ENCODE measurements around the gene CACNB2. TPM values are rescaled to one million over a fixed set of nuclear protein-coding genes. Genes with fewer than 3 reads are reported as not detected.
A peak's percentile ranks its signal among the peaks of the same experiment; 100 is the strongest.

Gene CACNB2
- total RNA-seq, 6 experiments from 2014 or later, result not detected

DNA sequence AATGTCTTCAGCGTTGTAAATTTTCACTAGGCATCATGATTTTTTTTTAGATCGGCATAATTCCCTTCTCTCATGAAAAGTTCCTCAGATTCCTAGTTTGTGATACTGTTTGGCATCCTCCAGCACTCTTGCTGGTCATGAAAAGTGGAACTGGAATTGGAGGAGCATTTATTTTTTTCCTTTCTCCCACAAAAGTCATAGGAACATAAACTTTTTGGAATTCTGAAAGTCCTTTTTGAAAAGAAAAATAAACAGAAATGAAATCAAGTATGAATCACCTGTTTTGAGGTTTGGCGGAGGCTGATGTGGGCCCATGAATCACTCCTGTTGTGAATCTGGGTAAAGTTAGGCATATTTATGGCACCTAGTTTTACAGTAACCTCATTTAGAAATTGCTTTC is 17.7 kb downstream of the CACNB2 start:
- H3K9me3 Mint-ChIP-seq, result no peaks in the 10 kb centered on the region
- TF ChIP-seq, protein P1, sequence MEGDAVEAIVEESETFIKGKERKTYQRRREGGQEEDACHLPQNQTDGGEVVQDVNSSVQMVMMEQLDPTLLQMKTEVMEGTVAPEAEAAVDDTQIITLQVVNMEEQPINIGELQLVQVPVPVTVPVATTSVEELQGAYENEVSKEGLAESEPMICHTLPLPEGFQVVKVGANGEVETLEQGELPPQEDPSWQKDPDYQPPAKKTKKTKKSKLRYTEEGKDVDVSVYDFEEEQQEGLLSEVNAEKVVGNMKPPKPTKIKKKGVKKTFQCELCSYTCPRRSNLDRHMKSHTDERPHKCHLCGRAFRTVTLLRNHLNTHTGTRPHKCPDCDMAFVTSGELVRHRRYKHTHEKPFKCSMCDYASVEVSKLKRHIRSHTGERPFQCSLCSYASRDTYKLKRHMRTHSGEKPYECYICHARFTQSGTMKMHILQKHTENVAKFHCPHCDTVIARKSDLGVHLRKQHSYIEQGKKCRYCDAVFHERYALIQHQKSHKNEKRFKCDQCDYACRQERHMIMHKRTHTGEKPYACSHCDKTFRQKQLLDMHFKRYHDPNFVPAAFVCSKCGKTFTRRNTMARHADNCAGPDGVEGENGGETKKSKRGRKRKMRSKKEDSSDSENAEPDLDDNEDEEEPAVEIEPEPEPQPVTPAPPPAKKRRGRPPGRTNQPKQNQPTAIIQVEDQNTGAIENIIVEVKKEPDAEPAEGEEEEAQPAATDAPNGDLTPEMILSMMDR (IDR thresholded peaks at IDR 0.05), result no peak
- no peak overlapping the region for H3K27ac Mint-ChIP-seq
- peaks cover 23% of the 10 kb centered on the region for H3K4me1 Mint-ChIP-seq (ENCODE audit: low read depth)
- no peak for DNase-seq
- H3K4me3 Mint-ChIP-seq, result no peak overlapping the region; the same call in 1 of the 2 replicates
- H3K27me3 Mint-ChIP-seq (ENCODE audit: insufficient read depth), result peaks cover 3% of the 10 kb centered on the region
- no peaks in the 10 kb centered on the region for H3K36me3 Mint-ChIP-seq (ENCODE audit: low read depth)

DNA sequence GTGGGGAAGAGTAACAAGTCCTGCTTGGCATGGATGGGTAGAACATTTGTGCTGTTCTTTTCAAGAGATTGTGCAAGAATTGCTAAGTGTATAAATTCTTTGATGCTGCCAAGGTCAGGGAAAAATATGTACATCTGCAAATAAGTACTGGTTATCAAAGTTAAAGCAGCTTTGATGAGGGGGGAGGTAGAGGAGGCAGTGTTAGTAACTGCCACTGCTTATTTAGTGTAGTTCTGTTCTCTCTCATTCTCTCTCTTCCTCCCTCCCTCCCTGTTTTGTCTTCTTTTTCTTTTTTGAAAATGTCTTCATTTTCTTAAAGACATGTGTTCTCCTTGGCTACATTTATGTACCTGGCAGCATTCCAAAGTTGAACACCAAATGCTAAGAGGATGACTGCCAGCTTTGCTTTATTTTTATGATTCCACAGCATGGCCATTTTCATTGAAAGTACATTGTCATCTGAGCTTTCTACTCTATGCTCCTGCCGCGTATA is 18.6 kb downstream of the CACNB2 start:
- Mint-ChIP-seq H3K27ac (no peak overlapping the region), H3K4me3 (peak overlapping the region; percentile 44; the same call in 1 of the 2 replicates), H3K36me3 (ENCODE audit: low read depth) (no peaks in the 10 kb centered on the region), H3K4me1 (ENCODE audit: low read depth) (peaks cover 23% of the 10 kb centered on the region), H3K9me3 (no peaks in the 10 kb centered on the region), H3K27me3 (ENCODE audit: insufficient read depth) (peaks cover 5% of the 10 kb centered on the region)
- TF ChIP-seq, protein P1 (IDR thresholded peaks at IDR 0.05), result no peak
- no peak for DNase-seq

DNA sequence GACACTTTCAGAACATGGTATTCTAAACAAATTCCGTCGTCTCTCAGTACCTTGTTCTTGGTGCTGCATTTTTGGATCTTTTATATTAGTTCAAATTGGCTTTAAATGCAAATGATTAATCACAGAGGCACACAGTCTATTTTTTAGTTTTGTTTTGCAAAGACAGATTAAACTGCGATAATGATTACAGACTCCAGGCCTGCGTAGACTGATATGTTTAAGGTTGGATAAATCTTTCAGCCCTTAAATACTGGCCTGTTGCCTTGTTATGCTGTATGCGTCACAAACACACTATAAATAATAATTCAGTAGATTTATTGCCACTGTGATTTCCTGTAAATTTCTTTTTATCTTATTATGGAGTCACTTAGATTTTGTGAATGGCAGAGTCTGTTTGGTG is 19.3 kb downstream of the CACNB2 start:
- Mint-ChIP-seq H3K27ac (no peak overlapping the region), H3K4me1 (ENCODE audit: low read depth) (peaks cover 27% of the 10 kb centered on the region), H3K27me3 (ENCODE audit: insufficient read depth) (peaks cover 5% of the 10 kb centered on the region), H3K4me3 (peak overlapping the region; percentile 44; the same call in 1 of the 2 replicates), H3K36me3 (ENCODE audit: low read depth) (no peaks in the 10 kb centered on the region), H3K9me3 (no peaks in the 10 kb centered on the region)
- TF ChIP-seq, protein P1 (IDR thresholded peaks at IDR 0.05), result no peak
- no peak for DNase-seq

DNA sequence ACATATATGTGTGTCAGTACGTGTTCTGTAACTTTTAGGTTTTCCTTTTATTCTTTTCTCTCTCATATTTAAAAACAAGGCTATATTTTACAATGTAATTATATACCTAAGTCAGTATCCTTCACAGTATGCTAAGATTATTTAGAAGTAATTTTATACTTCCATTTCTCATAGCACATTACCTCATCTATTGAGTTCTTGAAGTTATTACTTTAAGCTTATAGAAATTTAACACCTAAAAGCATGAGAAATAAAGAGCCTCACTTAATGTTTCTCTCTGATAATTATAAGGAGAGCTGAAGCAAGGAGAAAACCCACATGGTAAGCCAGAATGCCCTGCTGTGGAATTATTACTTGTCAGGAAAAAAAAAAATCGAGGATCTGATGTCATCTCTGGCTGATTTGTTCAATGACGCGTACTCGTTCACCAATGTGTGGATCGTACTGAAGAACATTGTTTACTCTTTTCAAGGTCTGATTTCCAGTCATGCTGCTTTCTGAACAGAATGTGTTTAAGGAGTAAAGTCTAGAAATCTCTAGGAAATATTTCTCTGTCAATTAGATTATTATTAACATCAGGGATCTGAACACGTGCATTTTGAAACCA is 21.9 kb downstream of the CACNB2 start:
- peaks cover 5% of the 10 kb centered on the region; the same call in 1 of the 2 replicates for H3K27me3 Mint-ChIP-seq (ENCODE audit: insufficient read depth)
- peaks cover 34% of the 10 kb centered on the region for H3K4me1 Mint-ChIP-seq (ENCODE audit: low read depth)

DNA sequence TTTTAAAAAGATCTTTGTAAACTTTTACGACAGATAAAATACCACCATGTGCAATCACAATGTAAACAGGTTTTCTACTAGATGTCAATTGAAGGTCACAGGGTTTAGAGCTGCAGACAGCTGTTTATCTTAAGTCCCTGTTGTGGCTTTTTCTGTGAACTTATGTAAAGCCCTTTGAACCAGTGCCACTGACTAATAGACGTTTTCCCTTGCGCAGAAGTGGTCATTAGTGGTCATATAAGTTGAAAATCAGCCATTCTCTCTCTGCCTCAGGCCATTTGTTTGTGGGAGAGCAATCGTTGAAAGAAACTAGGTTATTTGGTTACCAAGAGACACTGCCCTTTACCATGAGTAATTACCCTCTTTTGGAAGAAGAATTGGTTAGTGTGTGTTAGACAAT is 23.9 kb downstream of the CACNB2 start:
- no peaks in the 10 kb centered on the region for H3K36me3 Mint-ChIP-seq (ENCODE audit: low read depth)
- H3K4me1 Mint-ChIP-seq (ENCODE audit: low read depth), result peaks cover 16% of the 10 kb centered on the region
- H3K9me3 Mint-ChIP-seq, result no peaks in the 10 kb centered on the region
- no peak overlapping the region for H3K27ac Mint-ChIP-seq
- no peak for DNase-seq
- no peak overlapping the region for H3K4me3 Mint-ChIP-seq
- TF ChIP-seq, protein P1 (IDR thresholded peaks at IDR 0.05), result no peak
- H3K27me3 Mint-ChIP-seq (ENCODE audit: insufficient read depth), result peaks cover 5% of the 10 kb centered on the region; the same call in 1 of the 2 replicates

More for the DNA sequence above, 21.9 kb downstream of the CACNB2 start:
- H3K27ac Mint-ChIP-seq, result no peak overlapping the region
- no peak overlapping the region for H3K4me3 Mint-ChIP-seq
- DNase-seq, result no peak
- no peaks in the 10 kb centered on the region for H3K36me3 Mint-ChIP-seq (ENCODE audit: low read depth)
- H3K9me3 Mint-ChIP-seq, result no peaks in the 10 kb centered on the region
- TF ChIP-seq, protein P1 (IDR thresholded peaks at IDR 0.05), result no peak

Data from HFFc6 (cell line).